Heart right ventricle (tissue), 16 donors: Measurements from ENCODE around the gene GLRX5. TPM values are rescaled to one million over a fixed set of nuclear protein-coding genes. Genes with fewer than 3 reads are reported as not detected.

Source experiments
- ATAC-seq, 8 donors: fragments of 200-7000 bp; cut with Tn5 transposase; one replicate each; pipeline ENCODE4 v1.9.1; 2020; ENCODE audit warnings: mild to moderate bottlenecking in 8 of 8, moderate library complexity in 8 of 8, moderate number of reproducible peaks in 1 of 8
- DNase-seq, 2 donors: peaks; one replicate each; pipeline ENCODE4 v3.0.0-alpha.2; 2020
- H3K27ac ChIP-seq, 10 donors: fragments of 200-600 bp; sonication (generic) in 2 of 10; one replicate each; pipeline versions ENCODE4 v1.5.0 to v1.8.0; 2020 to 2022; ENCODE audit warnings: mild to moderate bottlenecking in 3 of 10
- H3K27me3 ChIP-seq, 7 donors: fragments of 200-600 bp; one replicate each; pipeline ENCODE4 v1.8.0; 2021 to 2022; ENCODE audit warnings: mild to moderate bottlenecking in 2 of 7
- H3K36me3 ChIP-seq, 9 donors: fragments of 200-600 bp; sonication (generic) in 1 of 9; one replicate each; pipeline versions ENCODE4 v1.5.0 to v1.8.0; 2020 to 2022; ENCODE audit warnings: mild to moderate bottlenecking in 2 of 9
- H3K4me1 ChIP-seq, 9 donors: fragments of 200-600 bp; sonication (generic) in 1 of 9; one replicate each; pipeline versions ENCODE4 v1.5.0 to v1.8.0; 2020 to 2022; ENCODE audit warnings: mild to moderate bottlenecking in 4 of 9
- H3K4me3 ChIP-seq, 10 donors: fragments of 200-600 bp; sonication (generic) in 2 of 10; one replicate each; pipeline versions ENCODE4 v1.5.0 to v1.8.0; 2020 to 2022; ENCODE audit warnings: mild to moderate bottlenecking in 7 of 10, moderate library complexity in 2 of 10
- H3K9me3 ChIP-seq, 11 donors: fragments of 200-600 bp in 10 of 11; sonication (generic) in 2 of 11; one replicate each; pipeline versions ENCODE4 v1.5.0 to v1.8.0; 2013 to 2022; ENCODE audit warnings: mild to moderate bottlenecking in 2 of 11, control low read depth in 1 of 11, moderate library complexity in 1 of 11
- CTCF ChIP-seq, 9 donors: fragments of 200-600 bp; sonication (generic) in 2 of 9; IDR thresholded peaks; one replicate each; pipeline versions ENCODE4 v1.5.0 to v1.8.0; 2021 to 2022; ENCODE audit warnings: antibody characterized with exemption in 9 of 9, mild to moderate bottlenecking in 5 of 9, moderate library complexity in 1 of 9
- WGBS, 2 donors: extraction: QIAGEN DNeasy Blood & Tissue Kit; methylation state at CpG; one replicate each; pipeline ENCODE4 v1.1.7; 2013; ENCODE audit warnings: inconsistent platforms in 1 of 2; 5-methylcytosine and 5-hydroxymethylcytosine counted together
- intact Hi-C, 10 donors: fragments of 100-400 bp; cut with DNase I; formaldehyde crosslinking; loops; one replicate each; pipeline versions ENCODE4 v1.11.1 to v1.14.2; 2022
- polyA plus RNA-seq, 2 donors: library from polyadenylated mRNA; stranded (reverse); fragments of 200-250 nt; gene quantifications; one replicate each; pipeline ENCODE4 v1.2.3, GENCODE V29; 2013
- total RNA-seq, 10 donors: library from RNA; stranded (reverse); fragmentation: NEBNext Ultra II Directional in 3 of 10; extraction: Animal tissue kit (Norgen Biotek cat#: 25700) in 3 of 10; gene quantifications; one replicate each; pipeline versions ENCODE4 v1.2.1 to v1.2.4, GENCODE V29; 2021 to 2023
- donor health status: Arrhythmogenic right ventricular cardiomyopathy.
- donor health status: ischemic (EF 13 %, LVEDD 7.1; RV severe dilation, severe dysfunction).
- donor health status: healthy with polysubstance abuse.
- donor health status: DM: no; HTN: yes; CAD: no.
- donor health status: DM: no; HTN: no; CAD: no.
- donor health status: ischemic (EF 25% LVEDD 6.9; RV normal size, moderate dysfunction).
- donor health status: ischemic (EF 25% LVEDD 5.7; RV mildly dilated, moderate dysfunction).
- donor health status: healthy.
- donor health status: DM: yes; HTN: yes; CAD: no.
- donor health status: Ischemic cardiomyopathy.
- donor health status: ischemic (EF 35%, LVEDD 5.7; RV mildly dilated, moderate dysfunction).
- donor health status: nonischemic (EF 11% LVEDD 7.7; RV severe dilation, severe dysfunction).
- donor health status: DM: yes; HTN: yes; CAD: no.
- donor health status: PGD.
- donor health status: ischemic (EF 29% LVEDD 5.4; RV normal size, mild dysfunction).
- donor health status: nonischemic (EF 23%, LVEDD 6.1; RV moderate dilation, normal function).

GLRX5 gene
- total and polyA plus RNA-seq, 12 donors: 49.8 to 121 (median 86.8) TPM

GRCh38 chr14:95536036-95536593 lies 1.3 kb downstream of the GLRX5 start:
- 13 to 16% methylated on average over 4 of the region's 4 CpGs for WGBS, 2 donors
- ATAC-seq: no peak
- H3K27ac ChIP-seq: peak overlapping the region in 9 of 10 donors; percentile 73 to 91 (median 85)
- H3K27me3 ChIP-seq: no peaks in the 10 kb centered on the region
- no peak for TF ChIP-seq CTCF (IDR thresholded peaks at IDR 0.05)
- no peak for DNase-seq
- no peaks in the 10 kb centered on the region for H3K9me3 ChIP-seq
- intact Hi-C loops: no loop called here
- peak overlapping the region; percentile 70 to 98 (median 92) for H3K4me3 ChIP-seq
- peaks cover 0 to 9% (median 0%) of the 10 kb centered on the region in 9 donors for H3K36me3 ChIP-seq
- H3K4me1 ChIP-seq: peaks cover 16 to 79% (median 66%) of the 10 kb centered on the region in 9 donors

- intact Hi-C loops: no loop called here
- no peak for DNase-seq
- Histone ChIP-seq H3K4me1 (peaks cover 14 to 78% (median 61%) of the 10 kb centered on the region in 9 donors), H3K4me3 (peak overlapping the region in 7 of 10 donors; percentile 87 to 98 (median 95)), H3K27me3 (no peaks in the 10 kb centered on the region), H3K27ac (peak overlapping the region in 9 of 10 donors; percentile 39 to 89 (median 81)), H3K36me3 (peaks cover 0 to 9% (median 0%) of the 10 kb centered on the region in 9 donors), H3K9me3 (no peaks in the 10 kb centered on the region)
- 44 to 48% methylated on average over 5 of the region's 5 CpGs for WGBS, 2 donors
- ATAC-seq: no peak
- TF ChIP-seq CTCF (IDR thresholded peaks at IDR 0.05): no peak
Observed at GRCh38 chr14:95536671-95537070, 1.8 kb downstream of the GLRX5 start.

- Histone ChIP-seq H3K27ac (peak overlapping the region in 9 of 10 donors; percentile 39 to 89 (median 77)), H3K4me3 (peak overlapping the region in 6 of 10 donors; percentile 87 to 98 (median 95)), H3K36me3 (peaks cover 0 to 4% (median 0%) of the 10 kb centered on the region in 9 donors), H3K4me1 (peaks cover 11 to 75% (median 53%) of the 10 kb centered on the region in 9 donors), H3K27me3 (no peaks in the 10 kb centered on the region), H3K9me3 (no peaks in the 10 kb centered on the region)
- ATAC-seq (no peak), DNase-seq (no peak)
- intact Hi-C loops: no loop called here
- WGBS, 2 donors: 46 to 47% methylated on average over 9 of the region's 9 CpGs
- TF ChIP-seq CTCF (IDR thresholded peaks at IDR 0.05): no peak
Observed at GRCh38 chr14:95537298-95538089, 2.6 kb downstream of the GLRX5 start.

- intact Hi-C loops: no loop called here
- no peak for ATAC-seq
- Histone ChIP-seq H3K9me3 (no peaks in the 10 kb centered on the region), H3K27me3 (no peaks in the 10 kb centered on the region), H3K27ac (peak overlapping the region in 1 of 10 donors; percentile 89), H3K36me3 (peaks cover 0 to 2% (median 0%) of the 10 kb centered on the region in 9 donors), H3K4me3 (no peak overlapping the region), H3K4me1 (peaks cover 2 to 65% (median 44%) of the 10 kb centered on the region in 9 donors)
- WGBS, 2 donors: 91 to 92% methylated on average over 14 of the region's 14 CpGs
- no peak for TF ChIP-seq CTCF (IDR thresholded peaks at IDR 0.05)
- DNase-seq: no peak
Observed at GRCh38 chr14:95538801-95539509, 4.1 kb downstream of the GLRX5 start.
